DND-41 (cell line): Measurements from ENCODE around the gene RABGAP1.

Experiments
- ATAC-seq: fragments of 200-7000 bp; cut with Tn5 transposase; 3 replicates; pipeline ENCODE4 v1.9.1; 2021; ENCODE audit warnings: low read depth; ENCODE audit not compliant: insufficient read depth
- DNase-seq: peaks from one replicate; pipeline ENCODE4 v3.0.0-alpha.2; 2020
- H2AFZ ChIP-seq: 2 replicates; pipeline ENCODE4 v1.6.0; 2012; ENCODE audit warnings: low read depth, low read length
- H3K27ac ChIP-seq: 2 replicates; pipeline ENCODE4 v1.5.1; 2012; ENCODE audit warnings: low read length, inconsistent platforms
- H3K27me3 ChIP-seq: fragments of 200-600 bp; sonication (generic); 2 replicates; pipeline ENCODE4 v1.6.0; 2012; ENCODE audit warnings: low read length, mild to moderate bottlenecking, inconsistent platforms; ENCODE audit not compliant: insufficient read depth, poor library complexity
- H3K36me3 ChIP-seq: 2 replicates; pipeline ENCODE4 v1.5.1; 2012; ENCODE audit warnings: low read length, inconsistent platforms; ENCODE audit not compliant: insufficient read depth
- H3K4me1 ChIP-seq: 2 replicates; pipeline ENCODE4 v1.5.1; 2012; ENCODE audit warnings: mild to moderate bottlenecking, low read length; ENCODE audit not compliant: insufficient read depth
- H3K4me2 ChIP-seq: 2 replicates; pipeline ENCODE4 v1.6.0; 2012; ENCODE audit warnings: mild to moderate bottlenecking, moderate library complexity, low read length, inconsistent platforms; ENCODE audit not compliant: insufficient read depth
- H3K4me3 ChIP-seq, 2 experiments: fragments of 200-600 bp in 1 of 2; shearing (Covaris generic) in 1 of 2; 2 replicates each; pipeline ENCODE4 v1.5.1; 2012 to 2016; ENCODE audit warnings: inconsistent platforms in 2 of 2, low read length in 2 of 2, mild to moderate bottlenecking in 2 of 2, low read depth in 1 of 2, moderate library complexity in 1 of 2
- H3K79me2 ChIP-seq: 2 replicates; pipeline ENCODE4 v1.6.0; 2012; ENCODE audit warnings: low read length, inconsistent platforms; ENCODE audit not compliant: insufficient read depth
- H3K9ac ChIP-seq: 2 replicates; pipeline ENCODE4 v1.6.0; 2012; ENCODE audit warnings: low read depth, mild to moderate bottlenecking, inconsistent platforms, low read length, moderate library complexity
- H3K9me3 ChIP-seq: 2 replicates; pipeline ENCODE4 v1.5.1; 2012; ENCODE audit warnings: low read length, moderate library complexity, mild to moderate bottlenecking, inconsistent platforms; ENCODE audit not compliant: insufficient read depth, severe bottlenecking
- H4K20me1 ChIP-seq: 2 replicates; pipeline ENCODE4 v1.6.0; 2012; ENCODE audit warnings: low read length; ENCODE audit not compliant: insufficient read depth
- EZH2 ChIP-seq: IDR thresholded peaks from 3 replicates; pipeline ENCODE4 v1.6.1; 2012; ENCODE audit warnings: borderline replicate concordance, low read depth, mild to moderate bottlenecking, moderate library complexity, low read length, inconsistent platforms; ENCODE audit not compliant: severe bottlenecking
- TF ChIP-seq, protein P1 (sequence below): IDR thresholded peaks from 2 replicates; pipeline ENCODE4 v1.5.1; 2012; ENCODE audit warnings: borderline replicate concordance, low read length, moderate library complexity, mild to moderate bottlenecking; ENCODE audit not compliant: poor library complexity, severe bottlenecking; ENCODE audit errors: extremely low read depth

Gene RABGAP1

DNA sequence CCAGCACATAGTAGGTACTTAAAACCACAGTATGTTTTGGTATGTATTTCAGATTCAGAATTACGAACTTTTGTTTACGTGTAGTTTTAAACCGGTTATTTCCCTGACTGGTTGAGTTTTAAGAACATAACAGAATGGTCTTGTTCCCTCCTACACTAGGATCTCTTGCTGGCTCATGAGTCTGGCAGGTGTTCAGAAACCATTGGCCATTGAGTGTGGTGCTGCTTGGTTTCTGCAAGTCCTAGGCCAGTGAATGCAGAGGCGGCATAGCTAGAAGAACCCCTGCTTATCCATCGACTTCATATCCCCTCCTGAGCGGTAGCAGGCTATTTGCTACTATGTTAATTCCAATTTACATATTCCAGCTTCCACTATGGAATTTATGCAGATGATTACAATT, 158.2 kb downstream of the RABGAP1 start:
- Histone ChIP-seq H3K4me2 (no peak overlapping the region), H3K4me1 (no peaks in the 10 kb centered on the region), H3K9ac (no peak overlapping the region), H3K27ac (no peak overlapping the region), H4K20me1 (no peaks in the 10 kb centered on the region), H3K79me2 (no peaks in the 10 kb centered on the region), H3K36me3 (peaks cover 53% of the 10 kb centered on the region), H3K9me3 (no peaks in the 10 kb centered on the region), H3K27me3 (no peaks in the 10 kb centered on the region), H2AFZ (no peak overlapping the region), H3K4me3 (no peak overlapping the region)
- ATAC-seq, result no peak
- TF ChIP-seq, protein P1, sequence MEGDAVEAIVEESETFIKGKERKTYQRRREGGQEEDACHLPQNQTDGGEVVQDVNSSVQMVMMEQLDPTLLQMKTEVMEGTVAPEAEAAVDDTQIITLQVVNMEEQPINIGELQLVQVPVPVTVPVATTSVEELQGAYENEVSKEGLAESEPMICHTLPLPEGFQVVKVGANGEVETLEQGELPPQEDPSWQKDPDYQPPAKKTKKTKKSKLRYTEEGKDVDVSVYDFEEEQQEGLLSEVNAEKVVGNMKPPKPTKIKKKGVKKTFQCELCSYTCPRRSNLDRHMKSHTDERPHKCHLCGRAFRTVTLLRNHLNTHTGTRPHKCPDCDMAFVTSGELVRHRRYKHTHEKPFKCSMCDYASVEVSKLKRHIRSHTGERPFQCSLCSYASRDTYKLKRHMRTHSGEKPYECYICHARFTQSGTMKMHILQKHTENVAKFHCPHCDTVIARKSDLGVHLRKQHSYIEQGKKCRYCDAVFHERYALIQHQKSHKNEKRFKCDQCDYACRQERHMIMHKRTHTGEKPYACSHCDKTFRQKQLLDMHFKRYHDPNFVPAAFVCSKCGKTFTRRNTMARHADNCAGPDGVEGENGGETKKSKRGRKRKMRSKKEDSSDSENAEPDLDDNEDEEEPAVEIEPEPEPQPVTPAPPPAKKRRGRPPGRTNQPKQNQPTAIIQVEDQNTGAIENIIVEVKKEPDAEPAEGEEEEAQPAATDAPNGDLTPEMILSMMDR, result no peak
- TF ChIP-seq EZH2, result no peak
- DNase-seq, result no peak

DNA sequence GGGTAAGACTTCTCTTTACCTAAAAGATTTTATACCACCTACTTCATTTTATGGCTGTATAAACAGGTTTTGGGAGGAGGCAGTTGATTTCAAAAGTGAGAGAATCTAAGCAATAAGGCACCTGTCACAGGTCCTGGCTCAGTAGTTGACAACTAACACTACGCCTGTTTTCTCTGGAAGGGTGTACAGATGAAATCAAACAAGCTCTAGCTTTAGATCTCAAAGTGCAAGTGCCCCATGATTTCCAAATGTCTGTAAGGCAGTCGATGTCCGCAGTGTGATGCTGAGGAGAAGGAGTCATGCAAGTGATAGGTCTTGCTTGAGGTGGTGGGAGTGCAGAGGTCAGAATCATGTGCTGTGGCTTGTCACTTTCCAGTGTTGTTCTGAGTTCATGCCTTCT, 158.7 kb downstream of the RABGAP1 start:
- Histone ChIP-seq H3K36me3 (peaks cover 54% of the 10 kb centered on the region), H3K4me2 (no peak overlapping the region), H3K9ac (no peak overlapping the region), H3K9me3 (no peaks in the 10 kb centered on the region), H3K79me2 (no peaks in the 10 kb centered on the region), H3K4me3 (no peak overlapping the region), H2AFZ (no peak overlapping the region), H3K27ac (no peak overlapping the region), H3K4me1 (no peaks in the 10 kb centered on the region), H4K20me1 (no peaks in the 10 kb centered on the region), H3K27me3 (no peaks in the 10 kb centered on the region)
- ATAC-seq, result no peak
- no peak for DNase-seq
- TF ChIP-seq EZH2, result no peak
- TF ChIP-seq, protein P1, result no peak

DNA sequence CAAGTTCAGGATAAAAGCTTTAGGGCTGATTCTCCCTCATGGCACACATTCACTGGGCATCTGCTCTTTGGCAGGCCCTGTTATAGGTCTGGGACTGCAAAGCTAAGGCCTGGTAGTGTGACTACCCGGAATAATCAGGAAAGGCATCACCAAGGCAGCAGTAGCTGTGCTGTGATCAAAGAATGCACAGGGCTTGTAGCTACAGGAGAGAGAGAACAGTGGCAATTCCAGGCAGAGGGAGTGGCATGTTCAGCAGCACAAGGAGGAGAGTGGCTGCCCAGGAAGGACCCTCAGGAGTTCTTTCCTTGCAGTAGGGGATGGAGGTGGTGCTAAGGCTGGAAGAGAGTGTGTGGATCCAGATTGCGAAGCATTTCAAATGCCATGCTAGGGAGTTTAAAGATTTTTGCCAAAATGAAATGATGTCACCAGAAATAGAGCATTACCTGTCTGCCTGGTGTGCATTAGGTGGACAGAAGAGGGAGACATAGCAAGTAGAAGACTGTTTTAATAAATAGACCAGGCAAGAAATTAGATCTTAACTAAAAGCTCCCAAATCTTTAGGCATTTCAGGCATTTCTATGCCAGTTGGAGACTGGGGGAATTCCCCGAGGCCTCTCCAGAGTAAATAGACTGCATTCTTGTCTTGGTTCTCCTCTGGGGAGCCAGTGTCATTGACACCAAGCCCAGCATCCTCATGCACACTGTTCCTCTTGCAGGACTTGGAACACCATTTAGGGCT, 161.7 kb downstream of the RABGAP1 start:
- DNase-seq (no peak), ATAC-seq (no peak)
- Histone ChIP-seq H3K9ac (no peak overlapping the region), H3K4me2 (no peak overlapping the region), H3K36me3 (peaks cover 59% of the 10 kb centered on the region), H2AFZ (no peak overlapping the region), H3K4me1 (no peaks in the 10 kb centered on the region), H3K27ac (no peak overlapping the region), H4K20me1 (no peaks in the 10 kb centered on the region; the same call in 1 of the 2 replicates), H3K27me3 (no peaks in the 10 kb centered on the region), H3K9me3 (no peaks in the 10 kb centered on the region), H3K79me2 (no peaks in the 10 kb centered on the region), H3K4me3 (no peak overlapping the region)
- TF ChIP-seq, protein P1, result peak; percentile 25
- no peak for TF ChIP-seq EZH2

DNA sequence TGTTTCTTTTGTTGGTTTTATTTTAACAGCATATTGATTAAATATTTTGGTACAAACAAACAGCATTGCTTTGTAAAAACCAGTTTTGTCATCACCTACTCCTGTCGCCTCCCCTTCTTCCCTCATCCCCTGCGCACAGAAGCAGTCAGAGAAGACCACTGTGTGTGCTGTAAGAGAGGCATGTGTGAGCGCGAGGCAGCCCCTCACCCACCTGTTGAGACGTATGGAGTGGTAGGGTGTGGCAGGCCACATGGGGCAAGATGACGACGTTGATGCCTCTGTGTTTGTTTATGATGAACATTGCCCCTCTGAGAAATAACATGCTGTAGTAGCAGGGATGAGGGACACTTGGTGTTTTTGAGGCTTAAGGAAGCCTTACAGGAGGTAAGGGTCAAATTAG, 164.0 kb downstream of the RABGAP1 start:
- Histone ChIP-seq H3K36me3 (peaks cover 61% of the 10 kb centered on the region), H2AFZ (no peak overlapping the region), H3K27ac (no peak overlapping the region), H3K9ac (no peak overlapping the region), H3K79me2 (no peaks in the 10 kb centered on the region), H4K20me1 (no peaks in the 10 kb centered on the region; the same call in 1 of the 2 replicates), H3K27me3 (no peaks in the 10 kb centered on the region), H3K4me3 (no peak overlapping the region), H3K4me2 (no peak overlapping the region), H3K9me3 (no peaks in the 10 kb centered on the region), H3K4me1 (no peaks in the 10 kb centered on the region)
- no peak for TF ChIP-seq EZH2
- TF ChIP-seq, protein P1, result no peak
- no peak for ATAC-seq
- no peak for DNase-seq
